MM.1S (cell line): ENCODE results near the gene PADI6.

ENCODE experiments used
- DNase-seq: peaks from one replicate; pipeline ENCODE4 v3.0.0-alpha.2; 2015
- H2AFZ ChIP-seq: fragments of 300-600 bp; sonication (generic); 2 replicates; pipeline ENCODE4 v1.6.0; 2016; ENCODE audit warnings: antibody characterized with exemption, low read length
- H3F3A ChIP-seq: fragments of 300-600 bp; sonication (generic); 2 replicates; pipeline ENCODE4 v1.6.1; 2016; ENCODE audit warnings: mild to moderate bottlenecking, antibody characterized with exemption, low read length, moderate library complexity, mixed read lengths; ENCODE audit not compliant: insufficient read depth
- H3K27ac ChIP-seq: fragments of 300-600 bp; sonication (generic); 2 replicates; pipeline ENCODE4 v1.5.1; 2016; ENCODE audit warnings: mild to moderate bottlenecking, low read length
- H3K27me3 ChIP-seq: fragments of 300-600 bp; sonication (generic); replicated peaks from 2 replicates; pipeline ENCODE4 v1.6.0; 2016; ENCODE audit warnings: low read length; ENCODE audit not compliant: insufficient read depth
- H3K36me3 ChIP-seq: fragments of 300-600 bp; sonication (generic); replicated peaks from 2 replicates; pipeline ENCODE4 v1.6.1; 2016; ENCODE audit warnings: mild to moderate bottlenecking, low read length, mixed read lengths; ENCODE audit not compliant: insufficient read depth
- H3K4me1 ChIP-seq: fragments of 300-600 bp; sonication (generic); 2 replicates; pipeline ENCODE4 v1.6.1; 2016; ENCODE audit warnings: low read length, mixed read lengths
- H3K4me2 ChIP-seq: fragments of 300-600 bp; sonication (generic); 2 replicates; pipeline ENCODE4 v1.6.0; 2016; ENCODE audit warnings: low read depth, low read length
- H3K4me3 ChIP-seq: fragments of 300-600 bp; sonication (generic); 2 replicates; pipeline ENCODE4 v1.5.1; 2016; ENCODE audit warnings: low read length, mixed read lengths
- H3K79me2 ChIP-seq: fragments of 300-600 bp; sonication (generic); 2 replicates; pipeline ENCODE4 v1.6.1; 2016; ENCODE audit warnings: mixed run types, low read length, mixed read lengths
- H3K9ac ChIP-seq: fragments of 300-600 bp; sonication (generic); 2 replicates; pipeline ENCODE4 v1.6.1; 2016; ENCODE audit warnings: low read length, mixed read lengths
- H3K9me2 ChIP-seq: fragments of 300-600 bp; sonication (generic); replicated peaks from 2 replicates; pipeline ENCODE4 v1.6.1; 2016; ENCODE audit warnings: mild to moderate bottlenecking, low read length, mixed read lengths; ENCODE audit not compliant: insufficient read depth
- H3K9me3 ChIP-seq: fragments of 300-600 bp; sonication (generic); replicated peaks from 2 replicates; pipeline ENCODE4 v1.6.1; 2016; ENCODE audit warnings: mild to moderate bottlenecking, low read length, mixed read lengths; ENCODE audit not compliant: insufficient read depth
- H4K20me1 ChIP-seq: fragments of 300-600 bp; sonication (generic); 2 replicates; pipeline ENCODE4 v1.6.1; 2016; ENCODE audit warnings: mild to moderate bottlenecking, low read length, moderate library complexity, mixed read lengths; ENCODE audit not compliant: insufficient read depth
- EZH2 ChIP-seq: fragments of 300-600 bp; sonication (generic); optimal IDR thresholded peaks from 2 replicates; pipeline ENCODE3; 2017; ENCODE audit warnings: low read depth, mild to moderate bottlenecking, antibody characterized with exemption, low read length, mixed read lengths
- EZH2phosphoT487 ChIP-seq: fragments of 300-600 bp; sonication (generic); IDR thresholded peaks from 2 replicates; pipeline ENCODE4 v1.6.1; 2018; ENCODE audit warnings: antibody characterized with exemption, low read length
- TF ChIP-seq, protein P1 (sequence below): fragments of 300-600 bp; sonication (generic); IDR thresholded peaks from 2 replicates; pipeline ENCODE4 v1.5.1; 2016; ENCODE audit warnings: antibody characterized with exemption, low read length, mixed read lengths

The PADI6 gene

DNA sequence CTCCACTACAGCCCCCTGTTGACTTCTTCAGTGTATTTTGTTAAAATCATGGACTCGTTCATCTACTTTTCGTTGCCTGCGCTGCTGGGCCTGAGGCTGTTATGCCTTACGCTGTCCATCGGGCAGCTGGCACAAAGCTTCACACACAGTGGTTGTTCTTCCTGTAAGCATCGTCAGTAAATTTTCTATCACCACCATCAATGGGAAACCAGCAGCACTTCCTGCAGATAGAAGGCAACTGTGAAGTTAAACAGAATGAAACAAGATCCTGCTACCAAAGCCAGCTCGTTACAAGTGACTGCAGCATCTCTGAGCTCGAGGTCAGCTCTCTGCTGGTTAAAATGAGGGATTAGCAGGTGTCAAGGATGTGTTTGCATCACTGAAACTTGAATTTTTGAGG, 21.9 kb upstream of the PADI6 start:
- no peak overlapping the region for H3K4me3 ChIP-seq
- no peaks in the 10 kb centered on the region for H3K4me1 ChIP-seq
- no peak overlapping the region for H3K4me2 ChIP-seq
- no peaks in the 10 kb centered on the region for H4K20me1 ChIP-seq
- no peak for DNase-seq
- H3K9me2 ChIP-seq: no peaks in the 10 kb centered on the region
- H3K9me3 ChIP-seq: no peaks in the 10 kb centered on the region
- no peaks in the 10 kb centered on the region for H3K79me2 ChIP-seq
- no peaks in the 10 kb centered on the region for H3F3A ChIP-seq
- H3K27ac ChIP-seq: no peak overlapping the region
- no peak overlapping the region for H3K9ac ChIP-seq
- no peaks in the 10 kb centered on the region for H3K36me3 ChIP-seq
- peaks cover 94% of the 10 kb centered on the region for H3K27me3 ChIP-seq
- H2AFZ ChIP-seq: no peak overlapping the region
- TF ChIP-seq EZH2: no peak
- TF ChIP-seq EZH2phosphoT487: no peak
- TF ChIP-seq, protein P1, sequence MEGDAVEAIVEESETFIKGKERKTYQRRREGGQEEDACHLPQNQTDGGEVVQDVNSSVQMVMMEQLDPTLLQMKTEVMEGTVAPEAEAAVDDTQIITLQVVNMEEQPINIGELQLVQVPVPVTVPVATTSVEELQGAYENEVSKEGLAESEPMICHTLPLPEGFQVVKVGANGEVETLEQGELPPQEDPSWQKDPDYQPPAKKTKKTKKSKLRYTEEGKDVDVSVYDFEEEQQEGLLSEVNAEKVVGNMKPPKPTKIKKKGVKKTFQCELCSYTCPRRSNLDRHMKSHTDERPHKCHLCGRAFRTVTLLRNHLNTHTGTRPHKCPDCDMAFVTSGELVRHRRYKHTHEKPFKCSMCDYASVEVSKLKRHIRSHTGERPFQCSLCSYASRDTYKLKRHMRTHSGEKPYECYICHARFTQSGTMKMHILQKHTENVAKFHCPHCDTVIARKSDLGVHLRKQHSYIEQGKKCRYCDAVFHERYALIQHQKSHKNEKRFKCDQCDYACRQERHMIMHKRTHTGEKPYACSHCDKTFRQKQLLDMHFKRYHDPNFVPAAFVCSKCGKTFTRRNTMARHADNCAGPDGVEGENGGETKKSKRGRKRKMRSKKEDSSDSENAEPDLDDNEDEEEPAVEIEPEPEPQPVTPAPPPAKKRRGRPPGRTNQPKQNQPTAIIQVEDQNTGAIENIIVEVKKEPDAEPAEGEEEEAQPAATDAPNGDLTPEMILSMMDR: no peak

DNA sequence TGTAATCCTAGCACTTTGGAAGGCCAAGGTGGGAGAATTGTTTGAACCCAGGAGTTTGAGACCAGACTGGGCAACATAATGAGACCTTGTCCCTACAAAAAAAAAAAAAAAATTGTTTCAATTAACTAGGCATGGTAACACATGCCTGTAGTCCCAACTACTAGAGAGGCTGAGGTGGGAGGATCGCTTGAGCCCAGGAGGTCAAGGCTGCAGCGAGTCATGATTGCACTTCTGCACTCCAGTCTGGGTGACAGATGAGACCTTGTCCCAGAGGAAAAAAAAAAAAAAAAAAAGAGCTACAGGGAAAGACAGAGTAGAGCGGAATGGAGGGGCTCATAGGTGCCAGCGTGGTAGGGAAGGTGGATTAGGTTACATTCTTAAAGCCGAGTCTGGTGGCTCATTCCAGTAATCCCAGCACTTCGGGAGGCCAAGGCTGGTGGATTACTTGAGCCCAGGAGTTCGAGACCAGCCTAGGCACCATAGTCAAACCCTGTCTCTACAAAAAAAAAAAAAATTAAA, 21.0 kb upstream of the PADI6 start:
- no peak overlapping the region for H2AFZ ChIP-seq
- H3K4me1 ChIP-seq: no peaks in the 10 kb centered on the region
- TF ChIP-seq, protein P1: no peak
- TF ChIP-seq EZH2phosphoT487 (no peak), EZH2 (no peak)
- H3K9ac ChIP-seq: no peak overlapping the region
- H3F3A ChIP-seq: no peaks in the 10 kb centered on the region
- H3K4me2 ChIP-seq: no peak overlapping the region
- H3K27me3 ChIP-seq: peaks cover 98% of the 10 kb centered on the region
- H3K9me3 ChIP-seq: no peaks in the 10 kb centered on the region
- no peak overlapping the region for H3K4me3 ChIP-seq
- DNase-seq: no peak
- no peak overlapping the region for H3K27ac ChIP-seq
- H3K9me2 ChIP-seq: no peaks in the 10 kb centered on the region
- no peaks in the 10 kb centered on the region for H3K36me3 ChIP-seq
- no peaks in the 10 kb centered on the region for H4K20me1 ChIP-seq
- no peaks in the 10 kb centered on the region for H3K79me2 ChIP-seq

DNA sequence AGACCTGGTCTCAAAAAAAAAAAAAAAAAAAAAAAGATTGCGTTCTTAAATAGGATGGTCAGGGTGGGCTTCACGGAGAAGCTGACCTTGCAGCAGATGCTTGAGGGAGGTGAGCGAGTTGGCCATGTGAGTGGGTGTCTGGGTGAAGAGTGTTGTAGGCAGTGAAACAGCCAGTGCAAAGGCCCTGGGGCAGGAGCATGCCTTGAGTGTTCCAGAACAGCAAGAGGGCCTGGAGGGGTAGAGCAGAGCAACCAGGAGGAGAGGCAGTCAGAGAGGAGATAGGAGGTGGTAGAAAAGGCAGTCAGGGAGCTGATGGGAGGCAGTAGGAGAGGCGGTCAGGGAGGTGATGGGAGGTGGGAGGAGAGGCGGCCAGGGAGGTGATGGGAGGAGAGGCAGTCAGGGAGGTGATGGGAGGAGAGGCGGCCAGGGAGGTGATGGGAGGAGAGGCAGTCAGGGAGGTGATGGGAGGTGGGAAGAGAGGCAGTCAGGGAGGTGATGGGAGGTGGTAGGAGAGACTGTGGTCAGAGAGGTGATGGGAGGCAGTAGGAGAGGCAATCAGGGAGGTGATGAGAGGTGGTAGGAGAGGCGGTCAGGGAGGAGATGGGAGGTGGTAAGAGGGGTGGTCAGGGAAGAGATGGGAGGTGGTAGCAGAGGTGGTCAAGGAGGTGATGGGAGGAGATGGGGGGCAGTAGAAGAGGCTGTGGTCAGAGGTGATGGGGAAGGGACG, 20.2 kb upstream of the PADI6 start:
- no peak for TF ChIP-seq EZH2phosphoT487
- no peak for TF ChIP-seq EZH2
- TF ChIP-seq, protein P1: no peak
- H3K36me3 ChIP-seq: no peaks in the 10 kb centered on the region
- no peak overlapping the region for H3K9ac ChIP-seq
- H3K9me3 ChIP-seq: no peaks in the 10 kb centered on the region
- no peaks in the 10 kb centered on the region for H3K79me2 ChIP-seq
- DNase-seq: no peak
- H2AFZ ChIP-seq: no peak overlapping the region
- no peaks in the 10 kb centered on the region for H3F3A ChIP-seq
- no peaks in the 10 kb centered on the region for H3K9me2 ChIP-seq
- H3K4me1 ChIP-seq: no peaks in the 10 kb centered on the region
- no peaks in the 10 kb centered on the region for H4K20me1 ChIP-seq
- H3K27ac ChIP-seq: no peak overlapping the region
- H3K27me3 ChIP-seq: peaks cover 98% of the 10 kb centered on the region
- no peak overlapping the region for H3K4me2 ChIP-seq
- no peak overlapping the region for H3K4me3 ChIP-seq
